HG03439 (cell line): Measurements from ENCODE around the gene IL22RA1.

Experiments
- ATAC-seq: cut with Tn5 transposase; IDR thresholded peaks from one replicate; pipeline ENCODE4 v1.9.1; 2021; ENCODE audit warnings: mild to moderate bottlenecking, moderate library complexity; ENCODE audit not compliant: unreplicated experiment

IL22RA1 gene

GRCh38 chr1:24117132-24117531 lies 25.8 kb downstream of the IL22RA1 start:
- no peak for ATAC-seq

- no peak for ATAC-seq
Measured at GRCh38 chr1:24114753-24115152, 28.2 kb downstream of the IL22RA1 start.

GRCh38 chr1:24113641-24114033 lies 29.3 kb downstream of the IL22RA1 start:
- ATAC-seq: no peak

GRCh38 chr1:24111996-24112779 lies 30.8 kb downstream of the IL22RA1 start, which contains the start of gene MYOM3:
MYOM3 (minus strand) TSS chr1:24112135; CDS start chr1:24108636, 3,499 bp downstream.
- ATAC-seq: no peak

GRCh38 chr1:24111262-24111995 lies 31.5 kb downstream of the IL22RA1 start:
- no peak for ATAC-seq

- no peak for ATAC-seq
Measured at GRCh38 chr1:24110642-24111261, 32.2 kb downstream of the IL22RA1 start.

GRCh38 chr1:24109686-24110475 lies 33.1 kb downstream of the IL22RA1 start:
- no peak for ATAC-seq

GRCh38 chr1:24109166-24109483 lies 33.8 kb downstream of the IL22RA1 start:
- ATAC-seq: no peak

GRCh38 chr1:24108334-24109165 lies 34.4 kb downstream of the IL22RA1 start:
- no peak for ATAC-seq

GRCh38 chr1:24107462-24108138 lies 35.3 kb downstream of the IL22RA1 start:
- ATAC-seq: no peak

- no peak for ATAC-seq
Measured at GRCh38 chr1:24105368-24106160, 37.4 kb downstream of the IL22RA1 start.

GRCh38 chr1:24104854-24105253 lies 38.1 kb downstream of the IL22RA1 start:
- no peak for ATAC-seq

GRCh38 chr1:24103879-24104278 lies 39.1 kb downstream of the IL22RA1 start:
- ATAC-seq: no peak

- no peak for ATAC-seq
Measured at GRCh38 chr1:24103408-24103807, 39.5 kb downstream of the IL22RA1 start.

- no peak for ATAC-seq
Measured at GRCh38 chr1:24102961-24103360, 40.0 kb downstream of the IL22RA1 start.

- ATAC-seq: no peak
Measured at GRCh38 chr1:24101796-24102586, 40.9 kb downstream of the IL22RA1 start.

GRCh38 chr1:24100945-24101737 lies 41.8 kb downstream of the IL22RA1 start:
- ATAC-seq: no peak
